Measurements from ENCODE around the gene RNF151.
A peak's percentile ranks its signal among the peaks of the same experiment; 100 is the strongest.
"Not testable (repeated sequence)": the region's sequence is repeated elsewhere in the genome, so short reads cannot be mapped to it uniquely, and the experiment has no call there.

The RNF151 gene

GRCh38 chr16:1960665-1961630 lies 5.7 kb upstream of the RNF151 start:
- peak; percentile 51 for DNase-seq

- no peak for DNase-seq
Measured at GRCh38 chr16:1961651-1962067, 5.0 kb upstream of the RNF151 start.

- DNase-seq, result not testable (repeated sequence)
Measured at GRCh38 chr16:1962161-1963153, 4.2 kb upstream of the RNF151 start.

- no peak for DNase-seq
Measured at GRCh38 chr16:1963806-1964505, 2.7 kb upstream of the RNF151 start.

GRCh38 chr16:1964506-1965395 lies 1.9 kb upstream of the RNF151 start, which contains the start of gene RPS2:
TSS of gene RPS2 (minus strand) at chr16:1964826. CDS start at chr16:1964625, 201 bp downstream.
- peak; percentile 99 for DNase-seq

- DNase-seq, result no peak
Measured at GRCh38 chr16:1965396-1966001, 1.2 kb upstream of the RNF151 start.

- no peak for DNase-seq
Measured at GRCh38 chr16:1968146-1968953, 1.7 kb downstream of the RNF151 start.

- peak; percentile 96 for DNase-seq
Measured at GRCh38 chr16:1971796-1972489, 5.3 kb downstream of the RNF151 start, which contains the start of gene TBL3. TSS of gene TBL3 (plus strand) at chr16:1972053. CDS start at chr16:1972165, 112 bp downstream.

GRCh38 chr16:1972490-1972877 lies 5.8 kb downstream of the RNF151 start:
- no peak for DNase-seq

- DNase-seq, result no peak
Measured at GRCh38 chr16:1973461-1974156, 7.0 kb downstream of the RNF151 start.

GRCh38 chr16:1974157-1975070 lies 7.8 kb downstream of the RNF151 start:
- no peak for DNase-seq

GRCh38 chr16:1975432-1976215 lies 9.0 kb downstream of the RNF151 start:
- no peak for DNase-seq

GRCh38 chr16:1976216-1976520 lies 9.5 kb downstream of the RNF151 start:
- no peak for DNase-seq

- no peak for DNase-seq
Measured at GRCh38 chr16:1976951-1977874, 10.6 kb downstream of the RNF151 start.

GRCh38 chr16:1977875-1978268 lies 11.2 kb downstream of the RNF151 start:
- DNase-seq, result no peak
